Smooth muscle cell of the coronary artery (primary cell): ENCODE results near the gene CFAP20DC. TPM values are rescaled to one million over a fixed set of nuclear protein-coding genes. Genes with fewer than 3 reads are reported as not detected.

Source experiments
- total RNA-seq: library from RNA; depleted of rRNA; stranded (reverse); fragments of >200 nt; gene quantifications from 2 replicates; pipeline ENCODE4 v1.2.3, GENCODE V29; 2014; ENCODE audit warnings: low replicate concordance

The CFAP20DC gene
- 0.82 and 0.90 TPM in 2 replicates for total RNA-seq

DNA sequence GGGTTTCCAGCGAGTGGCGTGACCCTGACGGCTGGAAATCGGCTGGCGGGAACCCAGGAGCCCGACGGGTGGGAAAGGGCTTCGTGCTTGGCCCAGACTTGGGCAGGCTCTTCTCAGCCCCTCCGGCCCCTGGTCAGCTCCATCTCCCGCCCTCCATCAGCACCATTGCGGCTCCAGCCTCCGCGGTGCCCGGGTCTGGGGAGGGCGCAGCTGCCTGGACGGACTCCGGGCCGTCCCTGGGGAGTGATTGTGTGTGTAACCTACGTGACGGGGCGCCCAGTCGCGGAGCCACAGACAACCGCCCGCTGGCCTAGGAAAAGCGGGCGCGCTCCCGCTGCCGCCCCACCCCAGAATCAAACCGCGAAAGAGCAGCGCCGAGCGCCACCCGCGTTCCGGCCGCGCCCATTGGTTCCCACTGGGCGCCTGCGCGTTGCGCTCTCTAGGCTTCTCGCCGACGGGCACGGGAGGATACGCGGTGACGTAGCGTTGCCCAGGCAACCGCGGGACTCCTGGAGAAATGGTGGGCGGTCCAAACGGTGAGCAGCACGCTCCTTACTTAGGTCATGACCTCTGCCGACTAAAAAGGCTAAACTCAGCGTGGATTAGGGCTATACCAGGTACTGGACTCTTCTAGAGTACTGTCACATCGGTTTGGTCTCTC is at the start of gene CFAP20DC:
Gene CFAP20DC (minus strand): TSS at position 355 of the 661 bp plus-strand sequence. CDS start 394 bp downstream, outside the sequence.

